Tibial artery (tissue), 4 donors: ENCODE data around the gene NMS.

Source experiments
- DNase-seq, 2 donors: peaks; one replicate each; pipeline ENCODE4 v3.0.0-alpha.2; 2019
- H3K27ac ChIP-seq, 2 donors: fragments of 200-600 bp; sonication (generic) in 1 of 2; 1 replicate in 1 of 2; 2 replicates in 1 of 2; pipeline ENCODE4 v1.5.1; 2018 to 2019; ENCODE audit warnings: mild to moderate bottlenecking in 1 of 2
- H3K27me3 ChIP-seq, 2 donors: fragments of 200-600 bp; sonication (generic) in 1 of 2; one replicate each; pipeline versions ENCODE4 v1.5.1 to v1.6.0; 2016 to 2019
- H3K36me3 ChIP-seq, 3 donors: fragments of 200-600 bp; sonication (generic) in 2 of 3; one replicate each; pipeline ENCODE4 v1.5.1; 2016 to 2019; ENCODE audit warnings: mild to moderate bottlenecking in 2 of 3
- H3K4me1 ChIP-seq, 4 donors: fragments of 200-600 bp; sonication (generic) in 2 of 4; 1 replicate in 3 of 4; 2 replicates in 1 of 4; pipeline ENCODE4 v1.5.1; 2016 to 2019
- H3K4me3 ChIP-seq, 2 donors: fragments of 200-600 bp; sonication (generic) in 1 of 2; 1 replicate in 1 of 2; 2 replicates in 1 of 2; pipeline ENCODE4 v1.5.1; 2018 to 2019; ENCODE audit warnings: mild to moderate bottlenecking in 2 of 2
- H3K9me3 ChIP-seq, 3 donors: fragments of 200-600 bp; sonication (generic) in 1 of 3; one replicate each; pipeline ENCODE4 v1.5.1; 2016 to 2019
- CTCF ChIP-seq, 2 experiments: fragments of 200-600 bp in 1 of 2; fragments of 450-650 bp in 1 of 2; IDR thresholded peaks; one replicate each; pipeline ENCODE4 v1.5.1; 2017 to 2019; ENCODE audit warnings: antibody characterized with exemption in 2 of 2, mild to moderate bottlenecking in 1 of 2, moderate library complexity in 1 of 2
- intact Hi-C: fragments of 100-400 bp; cut with DNase I; formaldehyde crosslinking; loops from one replicate; pipeline ENCODE4 v1.15.0; 2023; ENCODE audit warnings: low total_unique reads

The NMS gene

GRCh38 chr2:100484390-100484789 lies 14.1 kb downstream of the NMS start:
- intact Hi-C loops: no loop called here
- no peak for TF ChIP-seq CTCF (IDR thresholded peaks at IDR 0.05)
- H3K4me1 ChIP-seq: no peaks in the 10 kb centered on the region

GRCh38 chr2:100485396-100485795 lies 15.1 kb downstream of the NMS start:
- no peaks in the 10 kb centered on the region for H3K9me3 ChIP-seq
- intact Hi-C loops: no loop called here

More at GRCh38 chr2:100484390-100484789, 14.1 kb downstream of the NMS start:
- Histone ChIP-seq H3K36me3 (no peaks in the 10 kb centered on the region), H3K27ac (no peak overlapping the region), H3K9me3 (no peaks in the 10 kb centered on the region), H3K27me3 (peaks cover 0 to 4% of the 10 kb centered on the region in 2 donors), H3K4me3 (no peak overlapping the region)
- DNase-seq: no peak

GRCh38 chr2:100494712-100495111 lies 24.4 kb downstream of the NMS start:
- intact Hi-C loops: no loop called here
- Histone ChIP-seq H3K36me3 (no peaks in the 10 kb centered on the region), H3K4me1 (no peaks in the 10 kb centered on the region), H3K27me3 (no peaks in the 10 kb centered on the region), H3K9me3 (no peaks in the 10 kb centered on the region), H3K4me3 (no peak overlapping the region), H3K27ac (no peak overlapping the region)
- no peak for DNase-seq
- no peak for TF ChIP-seq CTCF (IDR thresholded peaks at IDR 0.05)

More at GRCh38 chr2:100485396-100485795, 15.1 kb downstream of the NMS start:
- Histone ChIP-seq H3K4me1 (no peaks in the 10 kb centered on the region), H3K36me3 (no peaks in the 10 kb centered on the region), H3K27ac (no peak overlapping the region), H3K27me3 (peaks cover 0 to 4% of the 10 kb centered on the region in 2 donors), H3K4me3 (no peak overlapping the region)
- no peak for TF ChIP-seq CTCF (IDR thresholded peaks at IDR 0.05)
- DNase-seq: no peak

- no peaks in the 10 kb centered on the region for H3K36me3 ChIP-seq
- H3K27me3 ChIP-seq: no peaks in the 10 kb centered on the region
- no peak overlapping the region for H3K4me3 ChIP-seq
- DNase-seq: no peak
- no peaks in the 10 kb centered on the region for H3K4me1 ChIP-seq
- H3K27ac ChIP-seq: no peak overlapping the region
- TF ChIP-seq CTCF (IDR thresholded peaks at IDR 0.05): no peak
- intact Hi-C loops: no loop called here
- H3K9me3 ChIP-seq: peaks cover 0 to 5% (median 0%) of the 10 kb centered on the region in 3 donors
These were observed 32.5 kb downstream of the NMS start for GRCh38 chr2:100502782-100503181.

GRCh38 chr2:100504542-100504941 lies 34.3 kb downstream of the NMS start:
- Histone ChIP-seq H3K4me1 (no peaks in the 10 kb centered on the region), H3K27ac (no peak overlapping the region), H3K4me3 (no peak overlapping the region), H3K9me3 (peaks cover 0 to 6% (median 0%) of the 10 kb centered on the region in 3 donors), H3K36me3 (no peaks in the 10 kb centered on the region), H3K27me3 (no peaks in the 10 kb centered on the region)
- no peak for TF ChIP-seq CTCF (IDR thresholded peaks at IDR 0.05)
- no peak for DNase-seq
- intact Hi-C loops: no loop called here

- TF ChIP-seq CTCF (IDR thresholded peaks at IDR 0.05): no peak
- no peak for DNase-seq
- intact Hi-C loops: no loop called here
- Histone ChIP-seq H3K36me3 (no peaks in the 10 kb centered on the region), H3K4me1 (no peaks in the 10 kb centered on the region), H3K27me3 (no peaks in the 10 kb centered on the region), H3K9me3 (peaks cover 0 to 6% (median 0%) of the 10 kb centered on the region in 3 donors), H3K4me3 (no peak overlapping the region), H3K27ac (no peak overlapping the region)
These were observed 38.8 kb downstream of the NMS start for GRCh38 chr2:100509066-100509465.
